22Rv1 (cell line): ENCODE data around the gene MLH3.

Experiments
- H3K27ac ChIP-seq: fragments of 450-650 bp; 2 replicates; pipeline ENCODE4 v1.5.1; 2017
- CTCF ChIP-seq: fragments of 450-650 bp; IDR thresholded peaks from 2 replicates; pipeline ENCODE4 v1.5.1; 2017; ENCODE audit warnings: mild to moderate bottlenecking
- ZFX ChIP-seq: fragments of 450-650 bp; IDR thresholded peaks from 2 replicates; pipeline ENCODE4 v1.6.1; 2017; ENCODE audit warnings: antibody characterized with exemption, borderline replicate concordance

Gene MLH3

GRCh38 chr14:74980731-74981461 lies 70.4 kb downstream of the MLH3 start:
- TF ChIP-seq CTCF = no peak
- TF ChIP-seq ZFX = no peak
- H3K27ac ChIP-seq = no peak overlapping the region

DNA sequence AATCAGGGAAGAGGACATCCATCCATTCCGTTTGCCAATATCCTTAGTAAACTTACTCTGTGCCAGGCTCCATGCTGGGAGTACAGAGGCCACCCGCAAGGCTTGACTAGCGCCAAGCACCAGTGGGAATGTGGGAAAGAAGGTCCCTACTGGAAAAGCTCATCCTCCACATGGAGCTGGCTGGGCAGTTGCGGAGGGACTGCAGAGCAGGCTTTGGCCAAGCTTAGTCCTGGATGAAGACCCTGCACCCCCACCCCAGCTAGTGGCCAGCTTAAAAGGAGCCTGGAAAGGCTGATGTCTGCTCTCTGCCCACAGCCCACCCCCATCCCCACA lies 70.9 kb downstream of the MLH3 start:
- H3K27ac ChIP-seq = no peak overlapping the region
- TF ChIP-seq ZFX = no peak
- no peak for TF ChIP-seq CTCF

- TF ChIP-seq ZFX = no peak
- TF ChIP-seq CTCF = no peak
- H3K27ac ChIP-seq = no peak overlapping the region
Measured at GRCh38 chr14:74979442-74980397, 71.5 kb downstream of the MLH3 start.

- TF ChIP-seq ZFX (no peak), CTCF (no peak)
- H3K27ac ChIP-seq = no peak overlapping the region
Measured at GRCh38 chr14:74979029-74979428, 72.2 kb downstream of the MLH3 start.

DNA sequence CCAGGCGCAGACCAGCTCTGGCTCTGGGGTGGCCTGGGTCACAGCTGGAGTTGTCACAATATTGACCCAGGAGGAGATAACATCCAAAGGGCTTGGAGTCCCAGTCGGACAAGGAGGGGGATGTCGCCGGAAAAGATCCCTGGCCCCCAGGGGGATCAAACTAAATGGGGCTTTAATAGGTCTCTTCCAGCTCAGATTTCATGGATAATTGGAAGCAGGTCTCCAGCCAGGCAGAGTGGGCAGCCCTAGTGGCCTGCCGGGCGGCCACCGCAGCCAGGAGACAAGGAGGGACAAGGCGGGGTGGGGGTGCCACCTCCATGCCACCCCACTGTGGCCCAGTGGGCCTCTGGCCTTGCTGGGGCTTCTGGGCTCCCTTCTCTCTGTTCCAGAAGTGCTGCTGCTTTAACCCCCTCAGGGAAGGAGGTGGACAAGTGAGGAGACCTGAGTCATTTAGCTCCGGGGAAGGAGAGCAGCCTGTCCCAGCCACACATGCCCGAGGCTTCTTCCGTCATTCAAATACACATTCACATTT lies 72.8 kb downstream of the MLH3 start:
- H3K27ac ChIP-seq = no peak overlapping the region
- TF ChIP-seq ZFX = no peak
- no peak for TF ChIP-seq CTCF

GRCh38 chr14:74977901-74978385 lies 73.3 kb downstream of the MLH3 start:
- TF ChIP-seq CTCF = no peak
- TF ChIP-seq ZFX = no peak
- no peak overlapping the region for H3K27ac ChIP-seq
